ENCODE measurements around the gene ERBB2. TPM values are rescaled to one million over a fixed set of nuclear protein-coding genes. Genes with fewer than 3 reads are reported as not detected.

The ERBB2 gene
- total and polyA plus RNA-seq, 10 of the 15 experiments (the other 5 are each of a cell fraction or from before 2014, with no cell fraction given), result 0.39 to 7.0 (median 4.3) TPM

GRCh38 chr17:39658346-39658745 lies 41.5 kb upstream of the ERBB2 start (continued):
- TF ChIP-seq USF2 (IDR thresholded peaks at IDR 0.05; ENCODE audit: borderline replicate concordance, low read depth, low read length), result no peak
- TF ChIP-seq ATF7 (IDR thresholded peaks at IDR 0.05; ENCODE audit: low read depth), result no peak
- TF ChIP-seq ZNF207 (IDR thresholded peaks at IDR 0.05; ENCODE audit: borderline replicate concordance), result no peak
- no peak for TF ChIP-seq TCF3 (IDR thresholded peaks at IDR 0.05; ENCODE audit: borderline replicate concordance, insufficient read depth, low read depth, low read length)
- TF ChIP-seq ZNF217 (IDR thresholded peaks at IDR 0.05), result no peak
- TF ChIP-seq POLR2AphosphoS5 (IDR thresholded peaks at IDR 0.05; ENCODE audit: low read length), result no peak

- H3K4me1 ChIP-seq (ENCODE audit: control insufficient read depth, insufficient read depth, low read length), result peaks cover 6% of the 10 kb centered on the region; the same call in 1 of the 2 replicates
- SMC1A ChIA-PET (ENCODE audit: uncharacterized antibody, unreplicated experiment), result no interaction called here
- H2AFZ ChIP-seq (ENCODE audit: control insufficient read depth, low read depth, low read length), result no peak overlapping the region
- H4K20me1 ChIP-seq (ENCODE audit: control insufficient read depth, insufficient read depth), result no peaks in the 10 kb centered on the region
- H3K4me3 ChIP-seq, result no peak overlapping the region
- DNase-seq (ENCODE audit: low read depth, low spot score) (no peak), FAIRE-seq (no peak), ATAC-seq (no peak)
- H3K9ac ChIP-seq (ENCODE audit: control insufficient read depth, insufficient read depth, low read length), result no peak overlapping the region
- CTCF ChIA-PET, result interaction anchor here (1.1 to 2.1 kb wide), 2 partner anchors 34 to 37 kb away, joined by 4 to 6 read pairs; no protein-coding TSS in a partner anchor
- WGBS (ENCODE audit: insufficient coverage, insufficient replicate concordance, low lambda C conversion rate, missing lambda C conversion rate), result 73% methylated on average over 3 of the region's 3 CpGs
- no peak overlapping the region for H3K27ac ChIP-seq (ENCODE audit: control insufficient read depth, insufficient read depth)
- peaks cover 16 to 28% of the 10 kb centered on the region in 2 experiments; a peak in 3 of 4 replicates for H3K36me3 ChIP-seq (ENCODE audit: control insufficient read depth in 2 of 2, insufficient read depth in 2 of 2, low read length in 1 of 2)
- no peaks in the 10 kb centered on the region for H3K9me3 ChIP-seq (replicated peaks; ENCODE audit: control insufficient read depth, insufficient read depth, low read length)
- H3K4me2 ChIP-seq (ENCODE audit: control insufficient read depth, insufficient read depth), result no peak overlapping the region
- H3K79me2 ChIP-seq (ENCODE audit: control insufficient read depth, insufficient read depth, low read length), result no peaks in the 10 kb centered on the region; the same call in 1 of the 2 replicates
- H3K27me3 ChIP-seq (replicated peaks in 1 of 2; ENCODE audit: control insufficient read depth in 2 of 2, insufficient read depth in 2 of 2, low read length in 1 of 2), result no peaks in the 10 kb centered on the region
- intact Hi-C loops (cut with micrococcal nuclease; ENCODE audit: unreplicated experiment), result no loop called here
- no peak for TF ChIP-seq TBL1XR1 (IDR thresholded peaks at IDR 0.05; ENCODE audit: low read depth, low read length)
- TF ChIP-seq NFIC (IDR thresholded peaks at IDR 0.05; ENCODE audit: low read depth, low read length), result no peak
- no peak for TF ChIP-seq ZNF592 (IDR thresholded peaks at IDR 0.05)
- no peak for TF ChIP-seq PKNOX1 (IDR thresholded peaks at IDR 0.05)
- no peak for TF ChIP-seq SREBF2 (IDR thresholded peaks at IDR 0.05; ENCODE audit: low read length)
- no peak for TF ChIP-seq FOXM1 (IDR thresholded peaks at IDR 0.05; ENCODE audit: low read depth, low read length)
- TF ChIP-seq CHD1 (IDR thresholded peaks at IDR 0.05; ENCODE audit: low read depth, low read length), result no peak
- no peak for TF ChIP-seq WRNIP1 (IDR thresholded peaks at IDR 0.05; ENCODE audit: borderline replicate concordance, low read depth, low read length)
- TF ChIP-seq GATAD2B (conservative IDR thresholded peaks at IDR 0.05; ENCODE audit: low read depth), result no peak
- no peak for TF ChIP-seq NFXL1 (IDR thresholded peaks at IDR 0.05; ENCODE audit: borderline replicate concordance)
- TF ChIP-seq TCF7 (IDR thresholded peaks at IDR 0.05; ENCODE audit: borderline replicate concordance), result no peak
- TF ChIP-seq TCF3 (IDR thresholded peaks at IDR 0.05; ENCODE audit: borderline replicate concordance, insufficient read depth, low read depth, low read length), result no peak
- no peak for TF ChIP-seq TAF1 (IDR thresholded peaks at IDR 0.05; ENCODE audit: borderline replicate concordance, low read depth, low read length)
- no peak for TF ChIP-seq LARP7 (IDR thresholded peaks at IDR 0.05)
- in situ Hi-C loops (cut with MboI), result no loop called here
- POLR2A ChIA-PET, result no interaction called here
- RAD21 ChIA-PET (ENCODE audit: unreplicated experiment), result no interaction called here
- no TSS peak for BruUV-seq (replicated peaks)
These were observed 41.1 kb upstream of the ERBB2 start for GRCh38 chr17:39658760-39659159.
